Stomach smooth muscle (tissue), 2 donors: ENCODE data around the gene CRYGS.
A peak's percentile ranks its signal among the peaks of the same experiment; 100 is the strongest.
"Not testable (repeated sequence)": the region's sequence is repeated elsewhere in the genome, so short reads cannot be mapped to it uniquely, and the experiment has no call there.

Experiments used
- H3K27ac ChIP-seq: one replicate; pipeline ENCODE4 v1.7.0; 2013; ENCODE audit warnings: mild to moderate bottlenecking, low read length, inconsistent platforms
- H3K27me3 ChIP-seq, 2 donors: one replicate each; pipeline ENCODE4 v1.7.0; 2013; ENCODE audit warnings: low read length in 2 of 2; ENCODE audit not compliant: insufficient read depth in 2 of 2, control insufficient read depth in 1 of 2
- H3K36me3 ChIP-seq, 2 donors: one replicate each; pipeline ENCODE4 v1.7.0; 2013; ENCODE audit warnings: low read length in 2 of 2; ENCODE audit not compliant: control insufficient read depth in 2 of 2, insufficient read depth in 2 of 2
- H3K4me1 ChIP-seq: one replicate; pipeline ENCODE4 v1.7.0; 2013; ENCODE audit warnings: low read length; ENCODE audit not compliant: control insufficient read depth, insufficient read depth
- H3K4me3 ChIP-seq, 2 donors: one replicate each; pipeline ENCODE4 v1.7.0; 2013; ENCODE audit warnings: low read length in 2 of 2
- H3K9ac ChIP-seq, 2 donors: one replicate each; pipeline ENCODE4 v1.7.0; 2013; ENCODE audit warnings: low read length in 2 of 2, mild to moderate bottlenecking in 1 of 2
- H3K9me3 ChIP-seq, 2 donors: one replicate each; pipeline ENCODE4 v1.7.0; 2013; ENCODE audit warnings: low read length in 2 of 2; ENCODE audit not compliant: control insufficient read depth in 2 of 2
- donor health status: healthy.
- donor health status: Pancreatic carcinoma.

The CRYGS gene

GRCh38 chr3:186552408-186553031, 8.3 kb upstream of the CRYGS start:
- H3K27me3 ChIP-seq: no peaks in the 10 kb centered on the region

GRCh38 chr3:186551387-186551786, 7.2 kb upstream of the CRYGS start:
- Histone ChIP-seq H3K27me3 (no peaks in the 10 kb centered on the region), H3K9ac (no peak overlapping the region), H3K4me1 (no peaks in the 10 kb centered on the region), H3K27ac (no peak overlapping the region), H3K36me3 (peaks cover 13 to 31% of the 10 kb centered on the region in 2 donors), H3K4me3 (no peak overlapping the region), H3K9me3 (no peaks in the 10 kb centered on the region)

More at GRCh38 chr3:186552408-186553031, 8.3 kb upstream of the CRYGS start:
- Histone ChIP-seq H3K4me1 (no peaks in the 10 kb centered on the region), H3K27ac (no peak overlapping the region), H3K4me3 (no peak overlapping the region), H3K9me3 (no peaks in the 10 kb centered on the region), H3K9ac (no peak overlapping the region), H3K36me3 (peaks cover 18 to 40% of the 10 kb centered on the region in 2 donors)

DNA sequence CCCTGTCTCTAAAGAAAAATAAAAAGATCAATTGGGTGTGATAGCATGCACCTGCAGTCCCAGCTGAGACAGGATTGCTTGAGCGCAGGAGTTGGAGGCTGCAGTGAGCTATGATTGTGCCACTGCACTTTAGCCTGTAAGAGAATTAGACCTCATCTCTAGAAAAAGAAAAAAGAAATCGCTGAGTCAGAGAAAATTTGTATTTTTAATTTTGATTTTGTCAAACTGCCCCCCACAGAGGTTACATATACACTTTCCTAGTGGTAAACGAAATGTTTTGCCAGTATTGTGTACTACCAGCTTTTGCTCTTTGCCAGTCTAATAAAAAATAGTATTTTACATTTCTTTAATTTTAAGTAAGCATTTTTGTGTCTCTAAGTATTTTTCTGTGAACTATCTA, 5.3 kb upstream of the CRYGS start:
- H3K9ac ChIP-seq: no peak overlapping the region
- H3K27ac ChIP-seq: no peak overlapping the region
- no peaks in the 10 kb centered on the region for H3K4me1 ChIP-seq
- peaks cover 7 to 27% of the 10 kb centered on the region in 2 donors for H3K36me3 ChIP-seq
- no peak overlapping the region for H3K4me3 ChIP-seq
- no peaks in the 10 kb centered on the region for H3K9me3 ChIP-seq
- H3K27me3 ChIP-seq: no peaks in the 10 kb centered on the region

DNA sequence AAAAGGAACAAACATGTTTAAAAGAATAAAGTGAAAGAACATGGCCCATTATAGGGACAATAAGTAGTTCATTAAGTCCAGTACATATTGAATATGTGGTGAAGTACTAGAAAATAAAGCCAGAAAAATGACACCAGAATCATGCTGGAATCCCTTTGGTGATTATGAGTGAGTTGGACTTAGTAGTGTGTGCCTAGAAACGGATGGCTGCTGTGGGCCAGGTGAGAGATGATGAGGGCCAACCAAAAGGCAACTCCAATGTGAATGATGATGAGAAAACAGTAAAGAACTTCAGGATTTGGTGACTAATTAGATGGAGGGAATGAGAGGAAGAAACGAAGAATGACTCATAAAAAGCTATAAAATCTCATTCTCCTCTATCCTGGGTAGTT, 3.3 kb downstream of the CRYGS start:
- Histone ChIP-seq H3K4me1 (no peaks in the 10 kb centered on the region), H3K27ac (no peak overlapping the region), H3K4me3 (no peak overlapping the region), H3K9ac (no peak overlapping the region), H3K27me3 (no peaks in the 10 kb centered on the region), H3K36me3 (no peaks in the 10 kb centered on the region), H3K9me3 (no peaks in the 10 kb centered on the region)

GRCh38 chr3:186540221-186540834, 3.9 kb downstream of the CRYGS start:
- no peak overlapping the region for H3K9ac ChIP-seq
- H3K4me3 ChIP-seq: peak overlapping the region in 1 of 2 donors; percentile 36
- H3K36me3 ChIP-seq: no peaks in the 10 kb centered on the region
- H3K27ac ChIP-seq: no peak overlapping the region
- H3K4me1 ChIP-seq: no peaks in the 10 kb centered on the region
- H3K9me3 ChIP-seq: no peaks in the 10 kb centered on the region
- H3K27me3 ChIP-seq: no peaks in the 10 kb centered on the region

- Histone ChIP-seq H3K4me1 (no peaks in the 10 kb centered on the region), H3K36me3 (no peaks in the 10 kb centered on the region), H3K9ac (no peak overlapping the region), H3K9me3 (no peaks in the 10 kb centered on the region), H3K4me3 (no peak overlapping the region), H3K27me3 (no peaks in the 10 kb centered on the region), H3K27ac (no peak overlapping the region)
Observed at GRCh38 chr3:186538779-186539178, 5.4 kb downstream of the CRYGS start.

GRCh38 chr3:186536883-186537844, 7.0 kb downstream of the CRYGS start:
- no peaks in the 10 kb centered on the region for H3K9me3 ChIP-seq
- no peaks in the 10 kb centered on the region for H3K4me1 ChIP-seq
- no peak overlapping the region for H3K9ac ChIP-seq
- no peaks in the 10 kb centered on the region for H3K36me3 ChIP-seq
- H3K27ac ChIP-seq: no peak overlapping the region
- H3K27me3 ChIP-seq: no peaks in the 10 kb centered on the region
- H3K4me3 ChIP-seq: no peak overlapping the region

GRCh38 chr3:186534113-186534669, 10.0 kb downstream of the CRYGS start:
- Histone ChIP-seq H3K4me3 (no peak overlapping the region), H3K36me3 (no peaks in the 10 kb centered on the region), H3K9me3 (no peaks in the 10 kb centered on the region), H3K27me3 (no peaks in the 10 kb centered on the region), H3K9ac (no peak overlapping the region), H3K27ac (no peak overlapping the region), H3K4me1 (no peaks in the 10 kb centered on the region)

- H3K9me3 ChIP-seq: no peaks in the 10 kb centered on the region
- H3K27me3 ChIP-seq: no peaks in the 10 kb centered on the region
- H3K36me3 ChIP-seq: no peaks in the 10 kb centered on the region
- H3K4me1 ChIP-seq: no peaks in the 10 kb centered on the region
- no peak overlapping the region for H3K27ac ChIP-seq
- H3K4me3 ChIP-seq: no peak overlapping the region
- no peak overlapping the region for H3K9ac ChIP-seq
Observed at GRCh38 chr3:186532598-186533072, 11.5 kb downstream of the CRYGS start.

DNA sequence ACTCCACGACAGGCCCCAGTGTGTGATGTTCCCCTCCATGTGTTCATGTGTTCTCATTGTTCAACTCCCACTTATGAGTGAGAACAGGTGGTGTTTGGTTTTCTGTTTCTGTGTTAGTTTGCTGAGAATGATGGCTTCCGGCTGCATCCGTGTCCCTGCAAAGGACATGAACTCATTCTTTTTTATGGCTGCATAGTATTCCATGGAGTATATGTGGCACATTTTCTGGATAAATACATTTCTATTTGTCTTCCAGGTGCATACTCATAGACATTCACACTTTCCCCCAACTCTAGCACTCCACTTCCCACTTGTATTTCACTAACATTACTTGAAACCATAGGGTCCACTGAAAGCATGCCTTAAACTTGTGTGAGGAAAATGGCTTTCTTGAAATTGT, 12.5 kb downstream of the CRYGS start:
- H3K4me3 ChIP-seq, H3K9ac ChIP-seq, H3K27ac ChIP-seq, H3K4me1 ChIP-seq, H3K27me3 ChIP-seq, H3K36me3 ChIP-seq, H3K9me3 ChIP-seq: not testable (repeated sequence)
